ENCODE results near the gene BMP7.
"Not testable (repeated sequence)": the region's sequence is repeated elsewhere in the genome, so short reads cannot be mapped to it uniquely, and the experiment has no call there.

Gene BMP7

GRCh38 chr20:57267158-57267821, 849 bp upstream of the BMP7 start:
- no peak for DNase-seq (ENCODE audit: extremely low read depth in 1 of 2, low read depth in 1 of 2)

GRCh38 chr20:57265997-57266290, 497 bp downstream of the BMP7 start:
- no peak for DNase-seq (ENCODE audit: extremely low read depth in 1 of 2, low read depth in 1 of 2)

- DNase-seq (ENCODE audit: extremely low read depth in 1 of 2, low read depth in 1 of 2), result no peak
These were observed 975 bp downstream of the BMP7 start for GRCh38 chr20:57265336-57265996.

GRCh38 chr20:57264908-57265335, 1.5 kb downstream of the BMP7 start:
- not testable (repeated sequence) for DNase-seq (ENCODE audit: extremely low read depth in 1 of 2, low read depth in 1 of 2)

GRCh38 chr20:57263801-57264792, 2.3 kb downstream of the BMP7 start:
- peak in 1 of 2 donors; percentile 9 for DNase-seq (ENCODE audit: extremely low read depth in 1 of 2, low read depth in 1 of 2)

GRCh38 chr20:57262784-57263609, 3.4 kb downstream of the BMP7 start:
- DNase-seq (ENCODE audit: extremely low read depth in 1 of 2, low read depth in 1 of 2), result no peak

GRCh38 chr20:57262301-57262700, 4.1 kb downstream of the BMP7 start:
- no peak for DNase-seq (ENCODE audit: extremely low read depth in 1 of 2, low read depth in 1 of 2)

GRCh38 chr20:57261457-57262251, 4.8 kb downstream of the BMP7 start:
- DNase-seq (ENCODE audit: extremely low read depth in 1 of 2, low read depth in 1 of 2), result no peak

- no peak for DNase-seq (ENCODE audit: extremely low read depth in 1 of 2, low read depth in 1 of 2)
These were observed 5.5 kb downstream of the BMP7 start for GRCh38 chr20:57260934-57261333.

- DNase-seq (ENCODE audit: extremely low read depth in 1 of 2, low read depth in 1 of 2), result no peak
These were observed 6.2 kb downstream of the BMP7 start for GRCh38 chr20:57259938-57260921.

- DNase-seq (ENCODE audit: extremely low read depth in 1 of 2, low read depth in 1 of 2), result no peak
These were observed 7.1 kb downstream of the BMP7 start for GRCh38 chr20:57259121-57259937.

- no peak for DNase-seq (ENCODE audit: extremely low read depth in 1 of 2, low read depth in 1 of 2)
These were observed 8.6 kb downstream of the BMP7 start for GRCh38 chr20:57257701-57258453.

- DNase-seq (ENCODE audit: extremely low read depth in 1 of 2, low read depth in 1 of 2), result no peak
These were observed 9.5 kb downstream of the BMP7 start for GRCh38 chr20:57256908-57257307.

GRCh38 chr20:57256205-57256604, 10.2 kb downstream of the BMP7 start:
- no peak for DNase-seq (ENCODE audit: extremely low read depth in 1 of 2, low read depth in 1 of 2)

- no peak for DNase-seq (ENCODE audit: extremely low read depth in 1 of 2, low read depth in 1 of 2)
These were observed 11.3 kb downstream of the BMP7 start for GRCh38 chr20:57255183-57255582.

GRCh38 chr20:57252559-57253162, 13.8 kb downstream of the BMP7 start:
- no peak for DNase-seq (ENCODE audit: extremely low read depth in 1 of 2, low read depth in 1 of 2)

GRCh38 chr20:57251949-57252348, 14.5 kb downstream of the BMP7 start:
- DNase-seq (ENCODE audit: extremely low read depth in 1 of 2, low read depth in 1 of 2), result no peak

Measured in stimulated activated CD8-positive, alpha-beta memory T cell treated with anti-CD3 and anti-CD28 coated beads, Interleukin-7, amount 100 ng/mL, for 48 hours (primary cell).